ENCODE measurements around the gene GSX2.

Gene GSX2

GRCh38 chr4:54097152-54097551 lies 2.8 kb upstream of the GSX2 start:
- H3K4me3 ChIP-seq (ENCODE audit: low read depth, low read length): no peak overlapping the region
- no peak overlapping the region for H3K9ac ChIP-seq (ENCODE audit: low read depth, low read length)
- peaks cover 39% of the 10 kb centered on the region for H3K4me1 ChIP-seq (ENCODE audit: control insufficient read depth, insufficient read depth, low read length)
- H3K27me3 ChIP-seq (ENCODE audit: control insufficient read depth, insufficient read depth, low read length): peaks cover 99% of the 10 kb centered on the region
- no peaks in the 10 kb centered on the region for H3K36me3 ChIP-seq (ENCODE audit: control insufficient read depth, insufficient read depth, low read length)
- H3K9me3 ChIP-seq (ENCODE audit: control insufficient read depth, insufficient read depth, low read length): no peaks in the 10 kb centered on the region

GRCh38 chr4:54098375-54098774 lies 1.6 kb upstream of the GSX2 start:
- no peaks in the 10 kb centered on the region for H3K9me3 ChIP-seq (ENCODE audit: control insufficient read depth, insufficient read depth, low read length)
- H3K4me3 ChIP-seq (ENCODE audit: low read depth, low read length): peak overlapping the region; percentile 58
- peaks cover 34% of the 10 kb centered on the region for H3K4me1 ChIP-seq (ENCODE audit: control insufficient read depth, insufficient read depth, low read length)
- H3K27me3 ChIP-seq (ENCODE audit: control insufficient read depth, insufficient read depth, low read length): peaks cover 99% of the 10 kb centered on the region
- no peaks in the 10 kb centered on the region for H3K36me3 ChIP-seq (ENCODE audit: control insufficient read depth, insufficient read depth, low read length)
- no peak overlapping the region for H3K9ac ChIP-seq (ENCODE audit: low read depth, low read length)

GRCh38 chr4:54099287-54099747 lies 646 bp upstream of the GSX2 start:
- Histone ChIP-seq H3K9me3 (ENCODE audit: control insufficient read depth, insufficient read depth, low read length) (no peaks in the 10 kb centered on the region), H3K4me3 (ENCODE audit: low read depth, low read length) (peak overlapping the region; percentile 58), H3K4me1 (ENCODE audit: control insufficient read depth, insufficient read depth, low read length) (peaks cover 30% of the 10 kb centered on the region), H3K36me3 (ENCODE audit: control insufficient read depth, insufficient read depth, low read length) (no peaks in the 10 kb centered on the region), H3K9ac (ENCODE audit: low read depth, low read length) (no peak overlapping the region), H3K27me3 (ENCODE audit: control insufficient read depth, insufficient read depth, low read length) (peaks cover 99% of the 10 kb centered on the region)

- Histone ChIP-seq H3K27me3 (ENCODE audit: control insufficient read depth, insufficient read depth, low read length) (peaks cover 99% of the 10 kb centered on the region), H3K9me3 (ENCODE audit: control insufficient read depth, insufficient read depth, low read length) (no peaks in the 10 kb centered on the region), H3K36me3 (ENCODE audit: control insufficient read depth, insufficient read depth, low read length) (no peaks in the 10 kb centered on the region), H3K4me3 (ENCODE audit: low read depth, low read length) (peak overlapping the region; percentile 36), H3K4me1 (ENCODE audit: control insufficient read depth, insufficient read depth, low read length) (peaks cover 31% of the 10 kb centered on the region), H3K9ac (ENCODE audit: low read depth, low read length) (no peak overlapping the region)
These were observed 729 bp downstream of the GSX2 start for GRCh38 chr4:54100595-54101189.

- peak overlapping the region; percentile 20 for H3K4me3 ChIP-seq (ENCODE audit: low read depth, low read length)
These were observed 1.5 kb downstream of the GSX2 start for GRCh38 chr4:54101190-54102041.

GRCh38 chr4:54102531-54103106 lies 2.7 kb downstream of the GSX2 start:
- Histone ChIP-seq H3K9ac (ENCODE audit: low read depth, low read length) (no peak overlapping the region), H3K36me3 (ENCODE audit: control insufficient read depth, insufficient read depth, low read length) (no peaks in the 10 kb centered on the region), H3K4me1 (ENCODE audit: control insufficient read depth, insufficient read depth, low read length) (peaks cover 26% of the 10 kb centered on the region), H3K4me3 (ENCODE audit: low read depth, low read length) (peak overlapping the region; percentile 50), H3K9me3 (ENCODE audit: control insufficient read depth, insufficient read depth, low read length) (no peaks in the 10 kb centered on the region), H3K27me3 (ENCODE audit: control insufficient read depth, insufficient read depth, low read length) (peaks cover 97% of the 10 kb centered on the region)

More at GRCh38 chr4:54101190-54102041, 1.5 kb downstream of the GSX2 start:
- Histone ChIP-seq H3K27me3 (ENCODE audit: control insufficient read depth, insufficient read depth, low read length) (peaks cover 99% of the 10 kb centered on the region), H3K9me3 (ENCODE audit: control insufficient read depth, insufficient read depth, low read length) (no peaks in the 10 kb centered on the region), H3K36me3 (ENCODE audit: control insufficient read depth, insufficient read depth, low read length) (no peaks in the 10 kb centered on the region), H3K9ac (ENCODE audit: low read depth, low read length) (no peak overlapping the region), H3K4me1 (ENCODE audit: control insufficient read depth, insufficient read depth, low read length) (peaks cover 26% of the 10 kb centered on the region)

GRCh38 chr4:54103190-54103574 lies 3.2 kb downstream of the GSX2 start:
- H3K36me3 ChIP-seq (ENCODE audit: control insufficient read depth, insufficient read depth, low read length): no peaks in the 10 kb centered on the region
- H3K27me3 ChIP-seq (ENCODE audit: control insufficient read depth, insufficient read depth, low read length): peaks cover 92% of the 10 kb centered on the region
- peaks cover 23% of the 10 kb centered on the region for H3K4me1 ChIP-seq (ENCODE audit: control insufficient read depth, insufficient read depth, low read length)
- H3K9ac ChIP-seq (ENCODE audit: low read depth, low read length): no peak overlapping the region
- H3K4me3 ChIP-seq (ENCODE audit: low read depth, low read length): peak overlapping the region; percentile 50
- H3K9me3 ChIP-seq (ENCODE audit: control insufficient read depth, insufficient read depth, low read length): no peaks in the 10 kb centered on the region

GRCh38 chr4:54104907-54105306 lies 4.9 kb downstream of the GSX2 start:
- H3K27me3 ChIP-seq (ENCODE audit: control insufficient read depth, insufficient read depth, low read length): peaks cover 90% of the 10 kb centered on the region
- H3K4me3 ChIP-seq (ENCODE audit: low read depth, low read length): no peak overlapping the region
- H3K9me3 ChIP-seq (ENCODE audit: control insufficient read depth, insufficient read depth, low read length): no peaks in the 10 kb centered on the region
- H3K36me3 ChIP-seq (ENCODE audit: control insufficient read depth, insufficient read depth, low read length): no peaks in the 10 kb centered on the region
- no peak overlapping the region for H3K9ac ChIP-seq (ENCODE audit: low read depth, low read length)
- H3K4me1 ChIP-seq (ENCODE audit: control insufficient read depth, insufficient read depth, low read length): peaks cover 29% of the 10 kb centered on the region

- H3K4me3 ChIP-seq (ENCODE audit: low read depth, low read length): peak overlapping the region; percentile 46
- H3K27me3 ChIP-seq (ENCODE audit: control insufficient read depth, insufficient read depth, low read length): peaks cover 89% of the 10 kb centered on the region
- H3K36me3 ChIP-seq (ENCODE audit: control insufficient read depth, insufficient read depth, low read length): no peaks in the 10 kb centered on the region
- H3K4me1 ChIP-seq (ENCODE audit: control insufficient read depth, insufficient read depth, low read length): peaks cover 27% of the 10 kb centered on the region
- H3K9ac ChIP-seq (ENCODE audit: low read depth, low read length): no peak overlapping the region
- H3K9me3 ChIP-seq (ENCODE audit: control insufficient read depth, insufficient read depth, low read length): no peaks in the 10 kb centered on the region
These were observed 8.2 kb downstream of the GSX2 start for GRCh38 chr4:54107951-54108748.

GRCh38 chr4:54109241-54110018 lies 9.5 kb downstream of the GSX2 start:
- Histone ChIP-seq H3K4me1 (ENCODE audit: control insufficient read depth, insufficient read depth, low read length) (peaks cover 26% of the 10 kb centered on the region), H3K27me3 (ENCODE audit: control insufficient read depth, insufficient read depth, low read length) (peaks cover 76% of the 10 kb centered on the region), H3K36me3 (ENCODE audit: control insufficient read depth, insufficient read depth, low read length) (no peaks in the 10 kb centered on the region), H3K4me3 (ENCODE audit: low read depth, low read length) (peak overlapping the region; percentile 46), H3K9ac (ENCODE audit: low read depth, low read length) (no peak overlapping the region), H3K9me3 (ENCODE audit: control insufficient read depth, insufficient read depth, low read length) (no peaks in the 10 kb centered on the region)

GRCh38 chr4:54110019-54110416 lies 10.1 kb downstream of the GSX2 start:
- Histone ChIP-seq H3K36me3 (ENCODE audit: control insufficient read depth, insufficient read depth, low read length) (no peaks in the 10 kb centered on the region), H3K4me3 (ENCODE audit: low read depth, low read length) (peak overlapping the region; percentile 46), H3K27me3 (ENCODE audit: control insufficient read depth, insufficient read depth, low read length) (peaks cover 70% of the 10 kb centered on the region), H3K4me1 (ENCODE audit: control insufficient read depth, insufficient read depth, low read length) (peaks cover 22% of the 10 kb centered on the region), H3K9me3 (ENCODE audit: control insufficient read depth, insufficient read depth, low read length) (no peaks in the 10 kb centered on the region), H3K9ac (ENCODE audit: low read depth, low read length) (no peak overlapping the region)
